A549 (cell line): ENCODE measurements around the gene SH3BP2. TPM values are rescaled to one million over a fixed set of nuclear protein-coding genes. Genes with fewer than 3 reads are reported as not detected.

Experiments used
- ATAC-seq, 2 experiments: fragments of 200-7000 bp in 1 of 2; fragments of >200 bp in 1 of 2; cut with Nextera tagmentation in 1 of 2; cut with Tn5 transposase in 1 of 2; 3 replicates each; pipeline versions ENCODE4 v1.8.0 to v1.9.1; 2018 to 2020; ENCODE audit warnings: mild to moderate bottlenecking in 1 of 2, moderate library complexity in 1 of 2
- CTCF ChIA-PET: fragments of 300-600 bp; sonication (Branson Sonifier 250); formaldehyde crosslinking; extraction: SDS; loops from one replicate; lab custom pipeline; 2021; ENCODE audit warnings: antibody characterized with exemption, inconsistent platforms; lab: Yijun Ruan, JAX
- POLR2A ChIA-PET: fragments of 350-600 bp; formaldehyde crosslinking; extraction: SDS; loops from one replicate; lab custom pipeline; 2021; ENCODE audit warnings: antibody characterized with exemption, inconsistent platforms; lab: Yijun Ruan, JAX
- DNase-seq, 2 experiments: peaks; one replicate each; pipeline versions ENCODE4 v3.0.0 to v3.0.0-alpha.2; 2011 to 2016; ENCODE audit warnings: low read depth in 1 of 2, low spot score in 1 of 2
- FAIRE-seq: peaks from 2 replicates; lab custom pipeline; 2011; peaks lifted over from hg19 to GRCh38; lab: Jason Lieb, UNC
- H3K27ac ChIP-seq, 2 experiments: fragments of >200 bp; sonication (Bioruptor Twin); formaldehyde crosslinking; 3 replicates each; pipeline ENCODE4 v1.5.1; 2016 to 2017
- H3K4me1 ChIP-seq: fragments of >200 bp; sonication (Bioruptor Twin); formaldehyde crosslinking; 3 replicates; pipeline ENCODE4 v1.6.1; 2016
- H3K4me2 ChIP-seq: fragments of >200 bp; sonication (Bioruptor Twin); formaldehyde crosslinking; 3 replicates; pipeline ENCODE4 v1.6.1; 2016
- H3K4me3 ChIP-seq: fragments of >200 bp; sonication (Bioruptor Twin); formaldehyde crosslinking; 3 replicates; pipeline ENCODE4 v1.5.1; 2016
- H3K9me3 ChIP-seq: fragments of >200 bp; sonication (Bioruptor Twin); formaldehyde crosslinking; 3 replicates; pipeline ENCODE4 v1.6.1; 2016
- ATOH8 ChIP-seq: fragments of 250-450 bp; sonication (Bioruptor Pico); IDR thresholded peaks from 2 replicates; pipeline ENCODE4 v1.5.0; 2020; ENCODE audit warnings: low read depth, mild to moderate bottlenecking, moderate library complexity
- CHD4 ChIP-seq: fragments of 200-600 bp; sonication (generic); IDR thresholded peaks from 2 replicates; pipeline ENCODE4 v1.6.1; 2016; ENCODE audit warnings: antibody characterized with exemption, mild to moderate bottlenecking, borderline replicate concordance
- CTCF ChIP-seq: fragments of >200 bp; sonication (Bioruptor Twin); formaldehyde crosslinking; IDR thresholded peaks from 3 replicates; pipeline ENCODE4 v1.5.1; 2016
- ELK1 ChIP-seq: fragments of 150-350 bp; IDR thresholded peaks from 2 replicates; pipeline ENCODE4 v1.6.1; 2014; ENCODE audit warnings: low read depth, mild to moderate bottlenecking, low read length
- HOXB13 ChIP-seq: fragments of 250-450 bp; sonication (Bioruptor Pico); IDR thresholded peaks from 2 replicates; pipeline ENCODE4 v1.5.0; 2020; ENCODE audit warnings: low read depth, mild to moderate bottlenecking, moderate library complexity
- KDM1A ChIP-seq: fragments of 200-600 bp; sonication (generic); IDR thresholded peaks from 2 replicates; pipeline ENCODE4 v1.6.1; 2016; ENCODE audit warnings: low read depth, mild to moderate bottlenecking
- NPAS2 ChIP-seq: fragments of 250-450 bp; sonication (Bioruptor Pico); IDR thresholded peaks from 2 replicates; pipeline ENCODE4 v1.8.0; 2022; ENCODE audit warnings: mild to moderate bottlenecking, moderate library complexity, borderline replicate concordance
- POLR2AphosphoS2 ChIP-seq: conservative IDR thresholded peaks from 2 replicates; pipeline ENCODE4 v1.6.1; 2012; ENCODE audit warnings: low read length, improper control_type of control experiment, inconsistent platforms
- RCOR1 ChIP-seq: fragments of 150-350 bp; IDR thresholded peaks from 2 replicates; pipeline ENCODE4 v1.6.1; 2014; ENCODE audit warnings: antibody characterized with exemption, low read length, low read depth
- SMC3 ChIP-seq: fragments of >200 bp; sonication (Bioruptor Twin); formaldehyde crosslinking; IDR thresholded peaks from 3 replicates; pipeline ENCODE4 v1.6.1; 2018; ENCODE audit warnings: inconsistent platforms
- ZFP36 ChIP-seq: fragments of 450-650 bp; IDR thresholded peaks from 2 replicates; pipeline ENCODE4 v1.6.1; 2014; ENCODE audit warnings: borderline replicate concordance; ENCODE audit not compliant: partially characterized antibody
- ZSCAN20 ChIP-seq: fragments of 250-450 bp; sonication (Bioruptor Pico); IDR thresholded peaks from 2 replicates; pipeline ENCODE4 v1.8.0; 2022; ENCODE audit warnings: mild to moderate bottlenecking, moderate library complexity
- WGBS: methylation state at CpG from one replicate; pipeline ENCODE4 v1.1.6; 2017; ENCODE audit errors: missing lambda C conversion rate; 5-methylcytosine and 5-hydroxymethylcytosine counted together
- polyA plus RNA-seq, 4 experiments: library from polyadenylated mRNA; depleted of rRNA in 3 of 4; stranded (reverse); fragments of >200 nt; fragmentation: RNase III in 1 of 4; extraction: RNeasy Plus Mini Kit Qiagen cat#74134 plus additional on column Dnase treatment in 1 of 4; gene quantifications; 2 replicates in 3 of 4; 3 replicates in 1 of 4; pipeline ENCODE4 v1.2.3, GENCODE V29; 2011 to 2017

Gene SH3BP2
- polyA plus RNA-seq, 2 of the 4 experiments (the other 2 are of a cell fraction), result 4.4 to 6.0 TPM

DNA sequence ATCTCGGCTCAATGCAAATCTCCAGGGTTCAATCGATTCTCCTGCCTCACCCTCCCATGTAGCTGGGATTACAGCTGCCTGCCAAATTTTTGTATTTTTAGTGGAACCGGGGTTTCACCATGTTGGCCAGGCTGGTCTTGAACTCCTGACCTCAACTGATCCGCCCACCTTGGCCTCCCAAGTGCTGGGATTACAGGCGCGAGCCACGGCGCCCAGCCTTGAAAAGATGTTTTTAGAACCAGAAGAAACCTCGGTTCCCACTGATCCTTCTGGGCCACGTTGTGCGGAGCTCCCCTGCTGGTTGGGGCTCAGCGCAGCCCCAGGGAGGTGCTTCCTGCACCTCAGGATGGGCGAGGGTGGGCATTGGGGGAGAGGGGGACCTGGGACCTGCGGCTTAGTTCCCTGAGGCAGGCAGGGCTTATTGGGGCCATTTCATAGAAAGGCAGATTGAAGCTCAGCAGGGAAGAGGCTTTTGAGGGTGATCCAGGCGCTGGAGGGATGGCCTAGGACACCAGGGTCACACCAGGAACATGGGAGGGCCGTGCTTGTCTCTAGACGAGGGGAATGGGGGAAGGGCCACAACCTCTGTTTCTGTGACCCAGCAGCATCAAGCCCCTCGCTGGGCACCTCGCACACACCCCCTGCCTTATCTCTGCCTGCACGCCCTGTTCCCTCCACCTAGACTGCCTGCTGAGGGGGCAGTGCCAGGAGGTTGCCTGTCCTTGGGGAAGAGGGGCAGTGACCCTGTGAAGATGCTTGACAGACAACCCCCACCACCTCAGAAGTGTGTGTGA lies 44.4 kb downstream of the SH3BP2 start:
- no peak overlapping the region for H3K4me2 ChIP-seq
- FAIRE-seq, result no peak

DNA sequence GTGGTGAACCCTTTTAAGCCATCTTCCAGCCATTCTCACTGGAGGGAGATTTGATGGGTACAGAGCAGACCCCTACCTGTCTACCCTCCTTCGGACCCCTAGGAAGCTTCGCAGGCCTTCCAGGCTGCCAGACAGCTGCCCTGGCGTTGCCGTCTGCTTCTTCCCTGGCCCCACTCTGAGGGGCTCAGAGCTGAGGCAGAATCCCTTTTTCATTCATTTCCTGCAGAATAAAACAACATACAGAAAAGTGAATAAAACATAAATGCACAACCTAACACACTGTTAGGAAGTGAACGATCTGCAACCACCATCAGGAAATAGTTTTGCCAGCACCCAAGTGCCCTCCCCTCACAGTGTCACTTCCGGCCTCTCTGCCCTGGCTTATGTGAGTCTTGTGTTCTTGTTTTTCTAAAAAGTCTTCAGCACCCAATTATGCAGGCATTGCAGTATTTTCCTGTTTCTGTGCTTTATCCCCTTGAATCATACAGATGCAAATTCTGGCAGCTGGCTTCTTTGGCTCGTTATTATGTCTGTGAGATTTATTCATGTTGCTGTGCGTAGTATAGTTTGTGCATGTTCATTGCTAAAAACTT lies 45.1 kb downstream of the SH3BP2 start:
- DNase-seq, result no peak
- Histone ChIP-seq H3K27ac (no peak overlapping the region), H3K4me1 (peaks cover 5% of the 10 kb centered on the region; the same call in 2 of the 3 replicates), H3K4me2 (no peak overlapping the region), H3K9me3 (no peaks in the 10 kb centered on the region), H3K4me3 (no peak overlapping the region)
- ChIA-PET POLR2A (no interaction called here), CTCF (no interaction called here)
- TF ChIP-seq ZFP36 (no peak), ATOH8 (CRISPR knock-in tag) (no peak), CHD4 (no peak), HOXB13 (CRISPR knock-in tag) (no peak)
- FAIRE-seq, result no peak
- 83% methylated on average over 8 of the region's 8 CpGs for WGBS
- no peak for ATAC-seq

More for the DNA sequence above, 44.4 kb downstream of the SH3BP2 start:
- ChIA-PET CTCF (no interaction called here), POLR2A (no interaction called here)
- DNase-seq, result no peak
- H3K27ac ChIP-seq, result no peak overlapping the region
- no peak for TF ChIP-seq POLR2AphosphoS2
- TF ChIP-seq, all 56 proteins: peak for 0
- Histone ChIP-seq H3K4me3 (no peak overlapping the region), H3K4me1 (no peaks in the 10 kb centered on the region), H3K9me3 (no peaks in the 10 kb centered on the region)
- 78% methylated on average over 14 of the region's 20 CpGs for WGBS
- no peak for ATAC-seq

DNA sequence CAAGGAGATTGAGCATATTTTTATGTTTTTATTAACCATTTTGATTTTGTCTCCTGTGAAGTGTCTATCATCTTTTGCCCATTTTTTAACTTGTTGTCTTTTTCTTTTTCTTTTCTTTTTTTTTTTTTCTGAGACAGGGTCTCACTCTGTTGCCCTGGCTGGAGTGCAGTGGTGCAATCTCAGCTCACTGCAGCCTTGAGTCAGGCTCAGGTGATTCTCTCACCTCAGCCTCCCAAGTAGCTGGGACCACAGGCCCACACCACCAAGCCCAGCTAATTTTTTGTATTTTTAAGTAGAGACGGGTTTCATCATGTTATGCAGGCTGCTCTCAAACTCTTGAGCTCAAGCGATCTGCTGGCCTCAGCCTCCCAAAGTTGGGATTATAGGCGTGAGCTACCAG lies 46.2 kb downstream of the SH3BP2 start:
- ChIA-PET CTCF (interaction anchor here (0.9 kb wide), 1 partner anchor 75 kb away, joined by 3 read pairs; no protein-coding TSS in a partner anchor), POLR2A (no interaction called here)
- ATAC-seq, result no peak
- no peak overlapping the region for H3K4me3 ChIP-seq
- H3K9me3 ChIP-seq, result no peaks in the 10 kb centered on the region
- peaks cover 5% of the 10 kb centered on the region; the same call in 2 of the 3 replicates for H3K4me1 ChIP-seq
- H3K27ac ChIP-seq, result no peak overlapping the region
- DNase-seq, result no peak
- H3K4me2 ChIP-seq, result no peak overlapping the region
- no peak for FAIRE-seq
- TF ChIP-seq NPAS2 (CRISPR knock-in tag) (no peak), RCOR1 (no peak), SMC3 (no peak), KDM1A (no peak)
- 82% methylated on average over 3 of the region's 3 CpGs for WGBS

DNA sequence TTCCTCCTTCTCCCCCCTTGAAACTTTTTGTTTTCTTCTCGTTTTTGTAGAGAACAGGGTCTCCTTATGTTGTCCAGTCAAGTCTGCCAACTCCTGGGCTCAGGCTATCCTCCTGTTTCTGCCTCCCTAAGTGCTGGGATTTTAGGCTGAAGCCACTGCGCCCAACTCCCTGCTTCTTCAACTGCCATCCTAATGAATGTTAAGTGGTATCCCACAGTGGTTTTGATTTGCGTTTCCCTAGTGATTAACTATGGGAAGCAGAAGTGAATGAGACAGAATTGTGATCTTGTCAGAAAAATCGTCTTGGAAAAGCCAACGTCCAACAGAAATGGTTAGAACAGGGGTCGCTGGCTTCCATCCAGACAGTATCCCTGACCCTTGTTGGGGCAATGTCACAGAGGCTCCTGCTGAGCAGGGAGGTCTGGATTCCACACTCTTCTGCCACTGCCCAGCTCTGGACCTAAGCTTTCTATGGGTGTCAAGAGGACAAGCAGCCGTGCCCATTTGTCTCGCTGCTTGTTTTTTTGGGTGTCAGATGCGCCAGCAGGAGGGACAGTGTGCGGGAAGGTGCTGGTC lies 49.9 kb downstream of the SH3BP2 start:
- ChIA-PET CTCF (no interaction called here), POLR2A (interaction anchor here (1.3 kb wide), 1 partner anchor 46 kb away, joined by 4 read pairs; no protein-coding TSS in a partner anchor)
- peaks cover 15% of the 10 kb centered on the region; the same call in 2 of the 3 replicates for H3K4me1 ChIP-seq

More for the DNA sequence above, 49.9 kb downstream of the SH3BP2 start:
- TF ChIP-seq ELK1, result no peak
- TF ChIP-seq ZSCAN20 (CRISPR knock-in tag), result no peak
- no peak for TF ChIP-seq KDM1A
- TF ChIP-seq CTCF, result no peak
- TF ChIP-seq, all 56 proteins: peak for 0
- peak overlapping the region; percentile 97 for H3K4me2 ChIP-seq
- DNase-seq (no peak), ATAC-seq (peak in 1 of 2 experiments; percentile 50; a peak in 3 of 6 replicates), FAIRE-seq (no peak)
- no peaks in the 10 kb centered on the region for H3K9me3 ChIP-seq
- H3K4me3 ChIP-seq, result peak overlapping the region; percentile 89
- WGBS, result 47% methylated on average over 8 of the region's 10 CpGs
- H3K27ac ChIP-seq, result peak overlapping the region; percentile 93 to 99
